ENCODE measurements around the gene CYP2D6.

GRCh38 chr22:42168476-42168875, 37.9 kb upstream of the CYP2D6 start:
- TF ChIP-seq, protein P1, sequence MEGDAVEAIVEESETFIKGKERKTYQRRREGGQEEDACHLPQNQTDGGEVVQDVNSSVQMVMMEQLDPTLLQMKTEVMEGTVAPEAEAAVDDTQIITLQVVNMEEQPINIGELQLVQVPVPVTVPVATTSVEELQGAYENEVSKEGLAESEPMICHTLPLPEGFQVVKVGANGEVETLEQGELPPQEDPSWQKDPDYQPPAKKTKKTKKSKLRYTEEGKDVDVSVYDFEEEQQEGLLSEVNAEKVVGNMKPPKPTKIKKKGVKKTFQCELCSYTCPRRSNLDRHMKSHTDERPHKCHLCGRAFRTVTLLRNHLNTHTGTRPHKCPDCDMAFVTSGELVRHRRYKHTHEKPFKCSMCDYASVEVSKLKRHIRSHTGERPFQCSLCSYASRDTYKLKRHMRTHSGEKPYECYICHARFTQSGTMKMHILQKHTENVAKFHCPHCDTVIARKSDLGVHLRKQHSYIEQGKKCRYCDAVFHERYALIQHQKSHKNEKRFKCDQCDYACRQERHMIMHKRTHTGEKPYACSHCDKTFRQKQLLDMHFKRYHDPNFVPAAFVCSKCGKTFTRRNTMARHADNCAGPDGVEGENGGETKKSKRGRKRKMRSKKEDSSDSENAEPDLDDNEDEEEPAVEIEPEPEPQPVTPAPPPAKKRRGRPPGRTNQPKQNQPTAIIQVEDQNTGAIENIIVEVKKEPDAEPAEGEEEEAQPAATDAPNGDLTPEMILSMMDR (IDR thresholded peaks at IDR 0.05; ENCODE audit: insufficient read depth, low read depth, low read length), result no peak
- no peak for TF ChIP-seq EZH2 (IDR thresholded peaks at IDR 0.05; ENCODE audit: insufficient read depth, low read length)

Data from astrocyte (in vitro differentiated cells and primary cell).